Measurements from ENCODE around the gene TMEM161B.

- TF ChIP-seq POLR2A (IDR thresholded peaks at IDR 0.05; ENCODE audit: extremely low read depth, insufficient read length) (no peak), CTCF (IDR thresholded peaks at IDR 0.05; ENCODE audit: low read depth, low read length) (no peak), MYC (IDR thresholded peaks at IDR 0.05; ENCODE audit: low read depth, low read length) (no peak)
These were observed 20.0 kb upstream of the TMEM161B start for GRCh38 chr5:88288528-88289197.
